HG02759 (cell line): ENCODE data around the gene PRR15L.
"Not testable (repeated sequence)": the region's sequence is repeated elsewhere in the genome, so short reads cannot be mapped to it uniquely, and the experiment has no call there.

ENCODE experiments used
- ATAC-seq: cut with Tn5 transposase; IDR thresholded peaks from one replicate; pipeline ENCODE4 v1.9.1; 2021; ENCODE audit warnings: mild to moderate bottlenecking, moderate library complexity; ENCODE audit not compliant: unreplicated experiment

The PRR15L gene

DNA sequence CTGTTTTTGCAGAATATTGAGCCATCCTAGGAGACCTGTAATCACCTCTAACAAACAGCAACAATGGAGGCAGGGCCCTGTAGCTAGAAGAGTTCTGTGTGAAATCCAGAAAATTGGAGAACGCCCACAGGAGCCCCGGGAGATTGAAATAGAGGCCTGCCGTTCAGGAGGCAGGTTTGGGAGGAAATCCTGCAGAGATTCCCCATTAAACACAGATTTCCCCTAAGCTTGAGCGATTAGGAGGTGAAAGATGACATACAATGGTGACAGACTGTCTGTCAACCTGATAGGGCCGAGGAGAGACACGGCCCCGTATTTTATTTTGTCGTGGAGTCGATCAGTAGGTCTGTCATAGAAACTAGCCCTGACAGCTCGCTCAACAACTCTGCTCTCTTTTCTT is 31.5 kb upstream of the PRR15L start:
- ATAC-seq, result no peak

DNA sequence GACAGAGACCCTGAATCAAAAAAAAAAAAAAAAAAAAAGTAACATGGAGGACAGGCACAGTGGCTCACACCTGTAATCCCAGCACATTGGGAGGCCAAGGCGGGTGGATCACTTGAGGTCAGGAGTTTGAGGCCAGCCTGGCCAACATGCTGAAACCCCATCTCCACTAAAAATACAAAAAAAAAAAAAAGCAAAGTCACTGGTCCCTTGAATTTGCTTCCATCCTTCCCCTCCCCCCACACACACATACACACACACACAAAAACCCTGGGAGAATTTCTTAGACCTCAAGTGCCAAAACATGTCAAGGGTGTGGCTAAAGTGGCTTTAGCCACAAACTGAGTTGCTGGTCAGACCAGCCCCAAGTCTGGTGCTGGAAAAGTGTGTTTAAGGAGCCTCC is 30.8 kb upstream of the PRR15L start:
- ATAC-seq, result not testable (repeated sequence)

DNA sequence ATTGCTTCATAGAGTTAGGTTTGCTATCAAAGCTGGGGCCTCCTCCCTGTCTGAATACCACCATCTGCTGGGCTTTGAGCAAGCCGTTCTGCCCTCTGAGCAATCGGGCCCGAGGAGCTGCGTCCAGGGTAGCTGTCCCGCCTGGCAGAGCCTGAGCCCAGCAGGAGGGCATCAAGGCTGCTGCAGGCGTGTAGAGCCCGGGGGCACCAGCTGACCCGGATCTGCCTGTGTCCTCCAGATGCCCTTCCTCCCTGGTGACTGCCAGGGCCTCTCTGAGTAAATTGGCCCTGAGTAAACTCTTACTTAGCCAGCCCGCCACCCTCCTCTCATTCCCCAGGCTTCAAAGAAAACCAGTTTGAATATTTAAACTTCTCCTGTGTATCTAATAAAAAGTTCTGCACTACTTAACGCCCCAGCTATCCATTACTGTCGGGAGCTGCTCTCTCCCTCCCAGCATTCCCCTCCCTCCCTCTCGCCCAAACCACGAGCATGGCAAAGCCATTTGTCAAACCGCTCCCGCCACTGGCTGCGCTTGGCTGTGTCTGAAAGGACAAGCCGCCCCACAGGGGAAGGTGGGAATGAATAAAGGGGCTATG is 29.7 kb upstream of the PRR15L start:
- ATAC-seq, result no peak

DNA sequence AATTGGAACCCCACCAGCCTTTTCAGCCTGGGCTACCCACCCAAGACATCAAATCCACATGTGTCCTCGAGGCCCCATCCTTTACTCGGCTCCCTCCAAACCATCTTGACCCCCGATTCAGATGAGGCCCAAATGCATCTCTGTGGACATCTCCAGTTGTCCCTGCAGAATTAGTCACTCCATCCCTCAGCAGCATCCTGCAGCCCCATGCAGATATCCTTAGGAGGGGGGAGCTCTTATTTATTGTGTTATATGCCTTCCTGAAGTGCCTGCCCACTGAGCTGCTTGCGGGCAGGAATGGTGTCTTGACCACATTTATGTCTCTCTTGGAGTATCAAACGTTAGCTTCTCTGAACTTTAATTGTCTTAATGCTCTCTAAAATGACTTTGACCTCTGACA is 28.8 kb upstream of the PRR15L start:
- ATAC-seq, result no peak

DNA sequence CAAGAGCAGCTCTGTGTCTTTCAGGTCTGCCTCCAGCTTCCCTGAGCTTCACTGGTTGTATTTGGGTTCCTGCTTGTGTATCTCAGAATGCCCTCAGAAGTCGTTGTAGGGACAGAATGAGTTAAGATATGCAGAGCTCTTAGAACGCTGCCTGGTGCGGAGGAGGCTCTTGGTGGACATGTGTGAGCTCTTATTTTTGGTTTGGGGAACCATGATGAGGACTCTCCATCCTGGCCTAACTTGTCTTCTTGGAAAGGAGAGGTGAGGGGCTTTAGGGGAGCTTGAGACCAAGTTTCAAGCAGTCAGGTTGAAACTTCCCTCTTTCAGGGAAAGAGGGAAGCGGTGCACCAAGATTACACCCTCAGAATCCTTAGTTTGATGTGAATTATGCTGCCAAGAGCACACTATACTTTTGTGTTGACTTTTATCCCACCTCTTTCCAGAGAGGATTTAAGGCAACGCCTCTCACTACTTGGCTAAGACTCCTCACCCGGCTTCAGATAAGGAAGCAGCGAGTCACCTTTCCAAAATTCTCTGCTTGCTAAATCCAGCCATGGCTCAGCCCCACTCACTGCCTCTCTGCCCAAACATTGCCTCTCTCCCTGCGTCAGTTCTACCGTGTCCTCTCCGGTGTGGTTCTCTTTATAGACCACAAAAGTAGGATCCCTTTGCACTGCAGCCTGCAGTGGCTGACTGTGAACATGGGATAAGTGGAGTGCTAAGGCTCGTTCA is 26.0 kb upstream of the PRR15L start:
- no peak for ATAC-seq

DNA sequence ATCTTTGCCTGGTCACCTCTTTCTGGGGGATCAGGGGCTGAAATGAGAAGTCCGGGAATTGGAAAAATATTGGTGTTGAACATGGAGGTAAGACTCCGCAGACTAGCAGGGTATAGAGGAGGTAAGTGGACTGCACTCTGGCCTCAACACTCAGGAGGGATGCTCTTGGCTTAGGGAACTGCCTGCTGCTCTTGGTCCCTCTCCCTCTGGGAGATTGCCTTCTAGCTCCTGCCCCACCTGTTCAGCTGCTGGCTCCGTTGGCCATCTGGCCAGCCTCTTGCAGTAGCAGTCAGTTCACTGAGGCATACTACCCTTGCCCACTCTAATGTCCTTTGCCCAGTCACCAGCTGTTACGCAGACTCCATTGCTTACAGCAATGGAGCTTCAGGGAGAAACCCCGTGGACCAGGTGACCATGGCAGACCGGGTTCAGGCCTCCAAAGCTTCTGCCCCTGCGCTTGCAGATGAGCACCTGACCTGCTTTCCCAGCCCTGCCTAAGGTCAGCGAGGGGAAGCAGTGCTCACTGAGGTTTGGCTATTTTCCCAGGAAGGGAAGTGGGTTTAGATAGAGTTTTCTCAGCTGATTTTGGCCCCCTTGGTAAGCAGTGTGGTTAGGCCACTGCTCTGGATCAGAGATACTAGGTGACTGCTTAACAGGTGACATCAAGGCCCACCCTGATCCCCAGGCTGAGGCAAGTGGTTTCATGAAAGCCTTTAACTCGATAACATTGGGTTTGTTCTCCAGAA is 25.1 kb upstream of the PRR15L start:
- no peak for ATAC-seq

DNA sequence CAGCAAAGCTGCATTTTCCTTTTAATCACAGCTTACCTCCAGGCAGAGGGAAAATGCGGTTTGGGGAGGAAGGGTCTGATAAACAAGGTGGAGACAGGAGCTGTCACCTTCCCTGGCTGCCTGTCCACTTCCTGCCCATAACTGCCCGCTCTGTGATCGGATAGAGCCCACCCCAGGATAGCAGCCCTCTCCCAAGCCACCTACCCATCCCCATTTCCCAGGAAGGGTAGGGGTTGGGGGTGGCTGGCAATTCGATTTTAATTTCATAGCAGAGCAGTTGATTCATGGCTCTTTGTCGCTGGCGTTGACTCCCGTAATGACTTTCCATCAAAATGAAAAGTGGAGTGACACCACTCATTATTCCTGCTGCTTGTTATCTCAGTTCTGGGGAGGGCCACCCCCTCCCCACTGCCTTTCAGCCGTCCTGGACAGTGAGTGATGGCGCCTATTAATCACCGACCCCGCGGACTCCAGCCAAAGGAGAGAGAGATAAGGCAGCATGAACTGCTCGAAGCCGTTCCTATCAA is 24.5 kb upstream of the PRR15L start:
- no peak for ATAC-seq

DNA sequence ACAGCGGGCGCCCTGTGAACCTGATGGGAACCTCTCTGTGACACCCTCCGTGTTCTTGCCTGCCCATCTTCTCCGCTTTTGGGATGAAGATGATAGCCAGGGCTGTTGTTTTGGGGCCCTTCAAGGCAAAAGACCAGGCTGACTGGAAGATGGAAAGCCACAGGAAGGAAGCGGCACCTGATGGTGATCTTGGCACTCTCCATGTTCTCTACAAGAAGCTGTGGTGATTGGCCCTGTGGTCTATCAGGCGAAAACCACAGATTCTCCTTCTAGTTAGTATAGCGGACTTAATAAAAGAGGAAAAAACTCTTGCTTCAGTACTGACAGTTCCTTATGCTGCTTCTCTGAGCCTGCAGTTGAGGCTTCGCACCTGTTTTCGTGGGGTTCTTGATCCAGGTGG is 23.8 kb upstream of the PRR15L start:
- no peak for ATAC-seq

DNA sequence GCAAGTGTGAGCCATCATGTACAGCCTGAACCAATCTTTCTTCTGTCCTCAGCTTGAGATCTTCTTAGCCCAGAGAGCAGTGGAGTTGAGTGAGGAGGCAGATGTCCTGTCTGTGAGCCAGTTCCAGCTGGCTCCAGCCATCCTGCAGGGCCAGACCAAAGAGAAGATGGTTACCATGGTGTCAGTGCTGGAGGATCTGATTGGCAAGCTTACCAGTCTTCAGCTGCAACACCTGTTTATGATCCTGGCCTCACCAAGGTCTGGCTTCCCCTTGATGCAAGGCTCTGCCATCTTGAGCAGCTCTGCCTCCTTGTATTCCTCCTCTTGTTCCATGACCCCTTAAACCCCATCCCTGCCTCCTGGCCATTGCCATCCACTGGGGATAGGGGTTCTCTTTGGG is 22.9 kb upstream of the PRR15L start:
- ATAC-seq, result no peak

DNA sequence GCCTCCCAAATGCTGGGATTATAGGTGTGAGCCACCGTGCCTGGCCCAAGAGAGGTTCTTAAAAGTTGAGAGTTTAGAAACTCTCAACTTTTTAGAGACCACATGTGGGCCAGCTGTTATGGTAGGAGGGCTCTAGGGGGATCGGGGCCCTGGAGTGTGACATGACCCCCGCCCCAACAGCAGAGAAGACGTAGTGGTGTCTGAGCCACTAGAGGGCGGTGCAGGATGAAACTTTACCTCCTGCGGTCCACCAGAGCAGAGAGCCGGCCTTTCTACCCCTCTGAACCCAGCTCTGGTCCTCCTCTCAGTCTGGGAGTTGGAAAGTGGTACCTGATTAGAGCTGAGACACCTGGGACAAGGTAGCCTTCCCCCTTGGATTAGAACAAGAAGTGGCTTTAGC is 20.6 kb upstream of the PRR15L start:
- no peak for ATAC-seq

DNA sequence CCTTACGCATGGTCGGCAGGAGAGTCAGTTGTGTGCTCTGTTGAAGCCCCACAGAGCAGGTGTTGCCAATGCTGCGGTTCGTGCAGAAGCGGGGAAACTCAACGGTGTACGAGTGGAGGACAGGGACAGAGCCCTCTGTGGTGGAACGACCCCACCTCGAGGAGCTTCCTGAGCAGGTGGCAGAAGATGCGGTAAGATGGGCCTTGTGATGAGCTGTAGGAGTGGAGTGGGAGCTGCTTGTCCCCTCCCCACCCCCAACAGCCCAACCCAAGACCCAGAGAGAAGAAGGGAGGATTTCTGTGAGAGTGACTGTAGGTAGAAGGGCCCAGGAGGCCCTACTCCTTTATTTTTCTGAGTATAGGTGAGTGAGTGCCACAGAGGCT is 18.1 kb upstream of the PRR15L start:
- no peak for ATAC-seq

DNA sequence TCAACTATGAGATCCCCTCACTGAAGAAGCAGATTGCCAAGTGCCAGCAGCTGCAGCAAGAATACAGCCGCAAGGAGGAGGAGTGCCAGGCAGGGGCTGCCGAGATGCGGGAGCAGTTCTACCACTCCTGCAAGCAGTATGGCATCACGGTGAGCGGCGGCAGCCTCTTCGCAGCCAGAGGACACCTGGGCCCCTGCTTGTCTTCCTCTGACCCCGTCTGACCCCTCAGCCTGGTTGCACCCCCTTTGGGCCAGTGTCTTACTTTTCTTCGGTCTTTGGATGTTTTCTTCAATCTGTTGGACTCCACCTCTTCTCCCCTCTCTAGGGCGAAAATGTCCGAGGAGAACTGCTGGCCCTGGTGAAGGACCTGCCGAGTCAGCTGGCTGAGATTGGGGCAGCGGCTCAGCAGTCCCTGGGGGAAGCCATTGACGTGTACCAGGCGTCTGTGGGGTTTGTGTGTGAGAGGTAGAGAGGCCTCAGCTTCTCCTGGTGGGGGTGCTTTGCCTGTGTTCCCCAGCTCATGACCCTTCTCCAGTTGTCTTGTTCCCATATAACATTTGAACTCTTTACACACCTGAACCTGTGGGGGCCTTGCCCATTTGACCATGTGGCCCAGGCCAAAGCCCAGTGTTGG is 17.6 kb upstream of the PRR15L start:
- no peak for ATAC-seq

DNA sequence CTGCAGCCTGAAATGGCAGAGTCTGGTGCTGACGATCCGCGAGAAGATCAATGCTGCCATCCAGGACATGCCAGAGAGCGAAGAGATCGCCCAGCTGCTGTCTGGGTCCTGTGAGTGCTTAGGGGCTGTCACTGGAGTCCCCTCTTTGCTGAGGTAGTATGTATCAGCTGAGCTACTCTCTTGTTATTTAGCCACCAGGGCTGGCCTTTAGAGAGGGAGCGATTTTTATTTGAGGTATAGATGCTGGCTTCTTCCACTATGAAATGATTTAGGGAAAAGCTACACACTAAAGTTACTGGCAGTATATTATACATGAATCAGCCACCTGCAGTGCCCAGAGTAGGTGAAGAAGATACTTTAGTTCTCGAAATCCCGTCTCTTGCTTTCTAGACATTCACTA is 15.9 kb upstream of the PRR15L start:
- no peak for ATAC-seq

DNA sequence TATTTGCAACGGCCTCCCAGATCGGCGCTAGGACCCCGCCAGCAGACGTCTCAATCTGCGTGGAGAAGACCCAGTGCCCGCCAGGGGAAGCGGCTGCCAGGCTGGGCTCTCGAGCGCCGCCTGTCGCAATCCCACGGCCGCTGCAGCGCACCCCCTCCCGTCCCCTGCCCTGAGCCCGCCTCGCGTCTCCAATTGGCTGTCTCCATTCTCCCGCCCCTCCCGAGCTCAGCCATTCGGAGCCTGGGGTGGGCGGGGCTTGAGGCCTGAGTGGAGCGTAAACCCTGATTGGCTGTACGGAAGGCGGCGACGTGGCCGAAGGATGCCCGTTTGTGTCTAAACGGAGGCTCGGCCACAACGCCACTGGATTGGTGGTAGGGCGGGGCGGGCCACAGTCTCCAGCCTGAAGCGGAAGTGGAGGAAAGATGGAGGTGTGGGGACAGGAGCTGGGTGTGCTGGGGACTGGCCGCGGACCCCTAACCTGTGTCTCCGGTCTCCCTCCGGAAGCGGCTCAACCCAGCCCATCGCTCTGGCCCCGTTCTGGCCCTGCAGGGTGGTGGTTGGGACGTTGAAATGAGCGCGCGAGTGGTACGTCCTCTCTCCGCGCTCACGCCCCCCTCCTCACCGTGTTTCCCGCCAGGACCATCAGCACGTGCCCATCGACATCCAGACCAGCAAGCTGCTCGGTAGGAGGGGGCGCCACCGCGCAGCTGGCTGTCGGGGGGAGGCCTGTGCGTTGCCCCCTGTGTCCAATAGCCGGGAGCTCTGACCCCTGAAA is 13.2 kb upstream of the PRR15L start, which contains the start of gene CDK5RAP3:
CDK5RAP3 (plus strand) TSS at position 389 of the 775 bp plus-strand sequence; CDS start at position 423, 34 bp downstream.
- ATAC-seq, result peak; percentile 97

DNA sequence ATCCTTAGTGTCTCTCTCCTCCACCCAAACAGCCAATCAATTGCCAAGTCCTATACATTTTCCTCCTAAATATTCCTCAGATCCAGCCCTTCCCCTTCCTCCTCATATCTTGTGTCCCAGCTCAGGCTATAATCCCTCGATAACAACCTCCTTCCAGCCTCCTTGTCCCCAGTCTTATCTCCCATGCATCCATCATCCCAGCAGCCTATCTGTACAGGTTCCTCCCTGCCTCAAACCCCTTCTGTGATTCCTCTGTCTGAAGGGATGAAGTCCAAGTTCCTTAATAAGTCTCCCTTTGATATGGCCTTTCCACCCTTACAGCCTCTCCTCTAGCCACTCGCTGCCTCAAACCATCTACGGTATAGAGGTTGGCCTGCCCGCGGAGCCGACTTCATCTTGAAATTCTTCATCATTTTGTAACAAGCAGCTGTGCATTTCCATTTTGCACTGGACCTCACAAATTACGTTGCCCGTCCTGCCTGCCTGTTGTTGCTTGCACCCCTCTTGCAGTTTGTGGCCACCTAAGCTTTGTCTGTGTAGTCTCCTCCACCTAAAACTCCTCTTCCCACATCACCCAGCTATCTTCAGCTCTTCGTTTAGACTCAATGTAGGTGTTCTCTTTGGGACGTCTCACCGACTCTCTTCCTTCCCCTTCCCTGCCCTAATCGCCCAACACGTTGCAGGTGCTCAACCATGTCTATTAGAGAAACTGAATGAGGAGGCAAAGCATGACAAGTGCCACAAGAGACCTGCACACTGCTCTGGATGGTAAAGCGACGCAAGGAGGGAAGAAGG is 12.4 kb upstream of the PRR15L start:
- no peak for ATAC-seq

DNA sequence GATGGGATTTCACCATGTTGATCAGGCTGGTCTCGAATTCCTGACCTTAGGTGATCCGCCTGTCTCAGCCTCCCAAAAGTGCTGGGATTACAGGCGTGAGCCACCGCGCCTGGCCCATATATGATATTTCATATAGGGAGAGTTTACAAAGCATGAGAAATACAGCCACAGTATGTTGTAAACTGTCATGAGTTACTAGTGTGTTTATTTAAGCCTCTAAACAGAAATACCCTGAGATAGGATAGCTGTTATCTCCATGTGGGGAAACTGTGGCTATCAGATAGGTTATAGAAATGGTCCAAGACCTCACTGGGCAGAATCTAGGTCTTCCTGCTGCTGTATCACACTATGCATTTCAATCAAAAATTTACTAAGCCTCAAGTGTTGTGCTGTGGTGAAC is 11.2 kb upstream of the PRR15L start:
- no peak for ATAC-seq

DNA sequence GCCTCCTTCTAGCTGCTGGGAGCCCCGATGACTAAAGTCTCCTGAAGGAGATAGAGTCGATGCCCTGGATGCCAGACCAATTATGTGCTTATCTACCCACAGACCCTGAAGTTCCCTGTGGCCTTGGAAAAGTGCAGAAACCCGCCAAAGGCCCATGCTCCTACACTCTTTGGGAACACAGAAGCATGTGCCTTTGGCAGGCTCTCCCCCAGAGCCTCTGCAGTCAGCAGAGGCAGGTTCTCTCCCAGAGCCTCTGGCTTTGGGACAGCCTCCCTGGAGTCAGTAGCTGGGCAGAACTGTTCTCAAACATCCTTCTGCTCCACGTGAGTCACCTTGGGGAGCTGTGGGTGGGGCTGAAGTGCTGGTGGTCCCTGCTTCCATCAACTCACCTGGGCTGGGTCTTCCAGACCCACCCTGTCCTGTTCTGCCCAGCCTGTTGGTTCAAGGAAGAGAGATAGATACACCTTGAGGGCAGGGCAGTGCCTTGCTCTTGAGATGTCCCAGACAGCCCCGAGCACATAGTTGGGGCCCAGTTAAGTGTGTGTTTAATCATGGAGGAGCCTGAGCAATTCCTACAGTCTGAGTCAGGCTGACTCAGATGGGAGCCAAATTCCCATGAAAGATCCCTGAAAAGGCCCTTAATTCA is 10.0 kb upstream of the PRR15L start:
- no peak for ATAC-seq

DNA sequence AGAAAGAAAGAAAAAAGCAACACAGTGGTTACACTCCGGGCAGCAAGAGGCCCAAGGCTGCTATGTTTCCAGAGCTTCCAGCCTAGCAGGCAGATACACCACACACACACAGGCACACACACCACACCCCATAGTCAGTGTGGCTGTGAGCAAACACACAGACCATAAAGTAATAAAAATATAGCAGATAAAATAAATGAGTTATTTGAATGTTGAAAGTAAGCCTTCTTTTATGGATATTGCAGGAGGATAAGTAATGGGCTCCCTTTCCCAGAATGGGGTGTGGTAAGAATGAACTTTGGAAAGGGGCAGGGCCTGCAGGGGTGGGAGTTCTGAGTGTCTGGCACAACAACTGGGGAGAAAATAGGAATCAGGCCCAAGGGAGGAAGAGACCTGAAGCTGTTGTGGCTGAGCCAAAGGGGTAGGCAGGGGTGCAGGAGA is 8.4 kb upstream of the PRR15L start:
- ATAC-seq, result no peak

DNA sequence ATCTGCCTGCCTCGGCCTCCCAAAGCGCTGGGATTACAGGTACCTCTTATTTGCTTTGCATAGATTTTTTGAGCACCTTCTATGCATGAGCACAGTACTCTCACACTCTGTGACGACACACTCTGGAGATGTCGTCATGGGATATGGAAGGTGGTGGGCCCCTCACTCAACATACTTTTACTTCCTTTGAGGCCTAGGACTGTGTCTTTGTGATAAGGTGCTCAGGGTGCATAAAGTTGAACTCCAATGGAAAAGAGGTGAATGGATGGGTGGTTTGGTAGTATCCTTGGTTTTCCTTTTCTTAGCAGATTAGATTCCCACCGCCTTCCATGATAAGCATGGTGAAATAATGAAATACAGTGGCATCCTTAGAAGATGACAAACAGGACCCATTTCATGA is 7.2 kb upstream of the PRR15L start:
- ATAC-seq, result no peak
